Measurements from ENCODE around the gene MMP24OS.

MMP24OS gene

GRCh38 chr20:35277531-35278395 is at the start of gene MMP24OS:
TSS of gene MMP24OS (minus strand) at chr20:35278122. CDS start at chr20:35277929, 193 bp downstream.
- H3K4me3 ChIP-seq (ENCODE audit: low read depth in 1 of 2, low read length in 2 of 2): peak within 1 kb of the TSS; percentile 75 to 80
- H3K9ac ChIP-seq (ENCODE audit: low read depth in 1 of 2, low read length in 2 of 2): peak within 1 kb of the TSS; percentile 75 to 90
- H3K27me3 ChIP-seq (ENCODE audit: control insufficient read depth in 1 of 2, insufficient read depth in 2 of 2, low read length in 2 of 2): no peaks in the 10 kb centered on the region
- H3K27ac ChIP-seq (ENCODE audit: low read depth, low read length): peak within 1 kb of the TSS; percentile 96
- no peaks in the 10 kb centered on the region for H3K9me3 ChIP-seq (ENCODE audit: control insufficient read depth in 1 of 2, low read length in 2 of 2)
- peaks cover 15 to 28% of the 10 kb centered on the region in 2 donors for H3K4me1 ChIP-seq (ENCODE audit: control insufficient read depth in 1 of 2, insufficient read depth in 2 of 2, low read length in 2 of 2)
- H3K36me3 ChIP-seq (ENCODE audit: control insufficient read depth in 1 of 2, insufficient read depth in 2 of 2, low read length in 2 of 2): peaks cover 34 to 66% of the 10 kb centered on the region in 2 donors

DNA sequence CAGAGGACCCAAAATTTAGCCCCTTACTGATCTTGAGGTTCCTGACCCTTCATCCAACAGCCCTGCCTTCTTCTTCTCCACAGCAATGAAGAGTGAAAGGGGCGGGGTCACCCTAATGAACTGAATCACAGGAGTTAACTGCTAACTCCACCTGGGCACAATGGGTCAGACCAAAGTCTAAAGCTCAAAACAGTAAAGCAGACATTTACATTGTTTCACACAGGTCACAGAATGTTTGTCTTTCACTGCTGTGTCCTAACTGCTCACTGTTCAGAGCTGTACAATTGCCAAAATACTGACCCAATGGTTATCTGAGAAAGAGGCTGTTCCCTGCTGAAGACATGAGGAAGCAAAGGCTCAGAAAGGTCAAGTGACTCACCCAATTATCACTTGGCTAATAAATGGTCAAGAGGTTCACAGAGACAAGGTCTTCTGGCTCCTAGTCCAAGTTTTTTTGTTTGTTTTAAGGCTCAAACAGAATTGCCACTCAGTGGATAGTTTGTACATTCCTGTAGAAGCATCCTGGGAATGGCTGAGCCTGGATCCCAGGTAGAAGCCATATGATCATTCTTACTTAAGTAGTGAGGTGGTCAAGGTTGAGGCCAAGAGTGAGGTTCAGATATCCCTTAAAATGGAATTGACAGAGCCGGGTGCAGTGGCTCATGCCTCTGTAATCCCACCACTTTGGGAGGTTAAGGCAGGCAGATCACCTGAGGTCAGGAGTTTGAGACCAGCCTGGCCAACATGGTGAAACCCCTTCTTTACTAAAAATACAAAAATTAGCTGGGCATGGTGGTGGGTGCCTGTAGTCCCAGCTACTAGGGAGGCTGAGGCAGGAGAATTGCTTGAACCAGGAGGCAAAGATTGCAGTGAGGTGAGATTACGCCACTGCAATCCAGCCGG is 49.4 kb upstream of the MMP24OS start:
- H3K9ac ChIP-seq (ENCODE audit: low read depth in 1 of 2, low read length in 2 of 2): no peak overlapping the region
- no peak overlapping the region for H3K4me3 ChIP-seq (ENCODE audit: low read depth in 1 of 2, low read length in 2 of 2)
- H3K36me3 ChIP-seq (ENCODE audit: control insufficient read depth in 1 of 2, insufficient read depth in 2 of 2, low read length in 2 of 2): no peaks in the 10 kb centered on the region
- H3K4me1 ChIP-seq (ENCODE audit: control insufficient read depth in 1 of 2, insufficient read depth in 2 of 2, low read length in 2 of 2): peaks cover 19 to 40% of the 10 kb centered on the region in 2 donors
- H3K9me3 ChIP-seq (ENCODE audit: control insufficient read depth in 1 of 2, low read length in 2 of 2): no peaks in the 10 kb centered on the region
- H3K27ac ChIP-seq (ENCODE audit: low read depth, low read length): peak overlapping the region; percentile 17
- no peaks in the 10 kb centered on the region for H3K27me3 ChIP-seq (ENCODE audit: control insufficient read depth in 1 of 2, insufficient read depth in 2 of 2, low read length in 2 of 2)

DNA sequence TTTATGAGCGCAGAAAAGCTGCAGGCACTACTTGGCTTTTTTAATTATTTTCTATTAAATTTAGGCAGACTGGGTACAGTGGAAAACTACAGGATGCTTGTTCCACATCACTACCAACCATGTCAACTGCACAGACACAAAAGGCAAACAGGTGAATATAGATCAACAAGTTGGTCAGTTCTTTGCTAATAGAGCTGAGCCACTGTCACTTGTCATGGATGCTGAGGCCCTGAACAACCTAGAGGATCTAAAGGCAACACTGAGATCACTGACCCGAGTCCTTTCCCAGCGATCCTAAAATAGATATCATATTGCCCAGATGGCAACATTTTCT is 48.8 kb upstream of the MMP24OS start:
- Histone ChIP-seq H3K9ac (ENCODE audit: low read depth in 1 of 2, low read length in 2 of 2) (no peak overlapping the region), H3K27me3 (ENCODE audit: control insufficient read depth in 1 of 2, insufficient read depth in 2 of 2, low read length in 2 of 2) (no peaks in the 10 kb centered on the region), H3K27ac (ENCODE audit: low read depth, low read length) (peak overlapping the region; percentile 47), H3K36me3 (ENCODE audit: control insufficient read depth in 1 of 2, insufficient read depth in 2 of 2, low read length in 2 of 2) (no peaks in the 10 kb centered on the region), H3K4me1 (ENCODE audit: control insufficient read depth in 1 of 2, insufficient read depth in 2 of 2, low read length in 2 of 2) (peaks cover 19 to 40% of the 10 kb centered on the region in 2 donors), H3K9me3 (ENCODE audit: control insufficient read depth in 1 of 2, low read length in 2 of 2) (no peaks in the 10 kb centered on the region), H3K4me3 (ENCODE audit: low read depth in 1 of 2, low read length in 2 of 2) (no peak overlapping the region)

- peaks cover 19 to 40% of the 10 kb centered on the region in 2 donors for H3K4me1 ChIP-seq (ENCODE audit: control insufficient read depth in 1 of 2, insufficient read depth in 2 of 2, low read length in 2 of 2)
- no peak overlapping the region for H3K9ac ChIP-seq (ENCODE audit: low read depth in 1 of 2, low read length in 2 of 2)
- no peaks in the 10 kb centered on the region for H3K36me3 ChIP-seq (ENCODE audit: control insufficient read depth in 1 of 2, insufficient read depth in 2 of 2, low read length in 2 of 2)
- H3K4me3 ChIP-seq (ENCODE audit: low read depth in 1 of 2, low read length in 2 of 2): no peak overlapping the region
- H3K27me3 ChIP-seq (ENCODE audit: control insufficient read depth in 1 of 2, insufficient read depth in 2 of 2, low read length in 2 of 2): no peaks in the 10 kb centered on the region
- H3K9me3 ChIP-seq (ENCODE audit: control insufficient read depth in 1 of 2, low read length in 2 of 2): no peaks in the 10 kb centered on the region
- peak overlapping the region; percentile 47 for H3K27ac ChIP-seq (ENCODE audit: low read depth, low read length)
Observed at GRCh38 chr20:35326021-35326739, 48.3 kb upstream of the MMP24OS start.

GRCh38 chr20:35325401-35325800 is 47.5 kb upstream of the MMP24OS start:
- H3K4me1 ChIP-seq (ENCODE audit: control insufficient read depth in 1 of 2, insufficient read depth in 2 of 2, low read length in 2 of 2): peaks cover 19 to 44% of the 10 kb centered on the region in 2 donors
- H3K36me3 ChIP-seq (ENCODE audit: control insufficient read depth in 1 of 2, insufficient read depth in 2 of 2, low read length in 2 of 2): peaks cover 0 to 4% of the 10 kb centered on the region in 2 donors
- no peaks in the 10 kb centered on the region for H3K27me3 ChIP-seq (ENCODE audit: control insufficient read depth in 1 of 2, insufficient read depth in 2 of 2, low read length in 2 of 2)
- no peaks in the 10 kb centered on the region for H3K9me3 ChIP-seq (ENCODE audit: control insufficient read depth in 1 of 2, low read length in 2 of 2)
- no peak overlapping the region for H3K27ac ChIP-seq (ENCODE audit: low read depth, low read length)
- H3K4me3 ChIP-seq (ENCODE audit: low read depth in 1 of 2, low read length in 2 of 2): no peak overlapping the region
- no peak overlapping the region for H3K9ac ChIP-seq (ENCODE audit: low read depth in 1 of 2, low read length in 2 of 2)

- Histone ChIP-seq H3K4me1 (ENCODE audit: control insufficient read depth in 1 of 2, insufficient read depth in 2 of 2, low read length in 2 of 2) (peaks cover 14 to 38% of the 10 kb centered on the region in 2 donors), H3K4me3 (ENCODE audit: low read depth in 1 of 2, low read length in 2 of 2) (no peak overlapping the region), H3K27me3 (ENCODE audit: control insufficient read depth in 1 of 2, insufficient read depth in 2 of 2, low read length in 2 of 2) (no peaks in the 10 kb centered on the region), H3K36me3 (ENCODE audit: control insufficient read depth in 1 of 2, insufficient read depth in 2 of 2, low read length in 2 of 2) (peaks cover 0 to 5% of the 10 kb centered on the region in 2 donors), H3K9ac (ENCODE audit: low read depth in 1 of 2, low read length in 2 of 2) (no peak overlapping the region), H3K27ac (ENCODE audit: low read depth, low read length) (no peak overlapping the region), H3K9me3 (ENCODE audit: control insufficient read depth in 1 of 2, low read length in 2 of 2) (no peaks in the 10 kb centered on the region)
Observed at GRCh38 chr20:35320396-35321126, 42.6 kb upstream of the MMP24OS start.

GRCh38 chr20:35319871-35320197 is 41.9 kb upstream of the MMP24OS start:
- H3K9ac ChIP-seq (ENCODE audit: low read depth in 1 of 2, low read length in 2 of 2): peak overlapping the region in 1 of 2 donors; percentile 24
- no peaks in the 10 kb centered on the region for H3K27me3 ChIP-seq (ENCODE audit: control insufficient read depth in 1 of 2, insufficient read depth in 2 of 2, low read length in 2 of 2)
- no peak overlapping the region for H3K27ac ChIP-seq (ENCODE audit: low read depth, low read length)
- peaks cover 0 to 8% of the 10 kb centered on the region in 2 donors for H3K36me3 ChIP-seq (ENCODE audit: control insufficient read depth in 1 of 2, insufficient read depth in 2 of 2, low read length in 2 of 2)
- peaks cover 12 to 34% of the 10 kb centered on the region in 2 donors for H3K4me1 ChIP-seq (ENCODE audit: control insufficient read depth in 1 of 2, insufficient read depth in 2 of 2, low read length in 2 of 2)
- H3K9me3 ChIP-seq (ENCODE audit: control insufficient read depth in 1 of 2, low read length in 2 of 2): no peaks in the 10 kb centered on the region
- H3K4me3 ChIP-seq (ENCODE audit: low read depth in 1 of 2, low read length in 2 of 2): no peak overlapping the region

DNA sequence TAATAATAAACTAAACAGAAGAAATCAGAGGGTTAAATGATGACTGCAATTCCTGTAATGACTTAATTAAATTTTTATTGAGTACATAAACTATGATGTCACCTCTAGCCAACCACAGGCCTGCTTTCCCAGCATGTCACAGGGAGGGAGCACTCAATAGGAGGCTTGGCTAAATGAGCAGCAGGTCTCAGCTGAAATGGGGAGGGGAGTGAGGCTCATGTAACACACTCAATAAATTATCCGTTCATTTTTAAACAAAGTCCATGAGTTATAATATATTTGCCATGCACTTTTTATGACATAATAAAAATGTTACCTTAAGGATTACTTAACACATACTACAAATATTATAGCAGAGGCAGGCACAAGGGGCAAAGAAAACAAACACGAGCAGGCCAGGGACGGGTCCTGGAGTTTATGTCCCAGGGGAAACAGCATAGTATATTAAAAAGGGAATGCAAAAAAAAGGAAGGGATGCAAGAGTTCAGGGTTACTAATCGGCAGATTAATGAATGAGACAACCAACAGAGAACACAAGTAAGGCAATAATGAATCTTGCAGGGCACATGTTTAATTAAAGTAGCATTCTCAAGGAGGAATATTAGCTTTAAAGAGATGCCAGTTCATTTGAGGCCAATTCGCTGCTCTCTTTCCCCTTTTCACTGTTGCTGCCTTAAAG is 41.4 kb upstream of the MMP24OS start:
- H3K27ac ChIP-seq (ENCODE audit: low read depth, low read length): no peak overlapping the region

More for the DNA sequence above, 41.4 kb upstream of the MMP24OS start:
- Histone ChIP-seq H3K9ac (ENCODE audit: low read depth in 1 of 2, low read length in 2 of 2) (peak overlapping the region in 1 of 2 donors; percentile 24), H3K4me1 (ENCODE audit: control insufficient read depth in 1 of 2, insufficient read depth in 2 of 2, low read length in 2 of 2) (peaks cover 12 to 34% of the 10 kb centered on the region in 2 donors), H3K9me3 (ENCODE audit: control insufficient read depth in 1 of 2, low read length in 2 of 2) (no peaks in the 10 kb centered on the region), H3K36me3 (ENCODE audit: control insufficient read depth in 1 of 2, insufficient read depth in 2 of 2, low read length in 2 of 2) (peaks cover 0 to 13% of the 10 kb centered on the region in 2 donors), H3K4me3 (ENCODE audit: low read depth in 1 of 2, low read length in 2 of 2) (no peak overlapping the region), H3K27me3 (ENCODE audit: control insufficient read depth in 1 of 2, insufficient read depth in 2 of 2, low read length in 2 of 2) (no peaks in the 10 kb centered on the region)
